MCF 10A (cell line): ENCODE results near the gene HS1BP3. TPM values are rescaled to one million over a fixed set of nuclear protein-coding genes. Genes with fewer than 3 reads are reported as not detected.
A peak's percentile ranks its signal among the peaks of the same experiment; 100 is the strongest.

Experiments used
- BruUV-seq: library from RNA; stranded (reverse); fragments of 400-500 nt; replicated peaks from 2 replicates; lab custom pipeline; 2021; lab: Mats Ljungman, UMichigan
- CTCF ChIA-PET: fragments of 300-600 bp; sonication (Branson Sonifier 250); formaldehyde crosslinking; extraction: SDS; loops from one replicate; lab custom pipeline; 2021; ENCODE audit warnings: antibody characterized with exemption, inconsistent platforms; lab: Yijun Ruan, JAX
- POLR2A ChIA-PET: fragments of 300-600, 350-650 bp; sonication (Branson Sonifier 250); formaldehyde crosslinking; extraction: SDS; loops from one replicate; lab custom pipeline; 2020; ENCODE audit warnings: antibody characterized with exemption, inconsistent platforms; lab: Yijun Ruan, JAX
- DNase-seq: peaks from one replicate; pipeline ENCODE4 v3.0.0-alpha.2; 2018; ENCODE audit not compliant: unreplicated experiment
- H3K27ac Mint-ChIP-seq: one replicate; pipeline ENCODE4 v1.8.0; 2022; ENCODE audit warnings: mild to moderate bottlenecking, low read depth, mixed read lengths; ENCODE audit not compliant: unreplicated experiment
- H3K27me3 Mint-ChIP-seq: one replicate; pipeline ENCODE4 v1.8.0; 2022; ENCODE audit warnings: mixed read lengths; ENCODE audit not compliant: insufficient read depth, unreplicated experiment
- H3K36me3 Mint-ChIP-seq: one replicate; pipeline ENCODE4 v1.8.0; 2022; ENCODE audit warnings: mild to moderate bottlenecking, moderate library complexity, mixed read lengths; ENCODE audit not compliant: insufficient read depth, unreplicated experiment
- H3K4me1 Mint-ChIP-seq: one replicate; pipeline ENCODE4 v1.8.0; 2022; ENCODE audit warnings: mixed read lengths; ENCODE audit not compliant: insufficient read depth, unreplicated experiment
- H3K4me3 Mint-ChIP-seq: one replicate; pipeline ENCODE4 v1.8.0; 2022; ENCODE audit warnings: mild to moderate bottlenecking, moderate library complexity, mixed read lengths; ENCODE audit not compliant: unreplicated experiment
- H3K9me3 Mint-ChIP-seq: one replicate; pipeline ENCODE4 v1.8.0; 2022; ENCODE audit warnings: mixed read lengths; ENCODE audit not compliant: unreplicated experiment
- intact Hi-C: fragments of 100-400 bp; cut with micrococcal nuclease; formaldehyde crosslinking; loops from 2 replicates; pipeline ENCODE4 v1.14.1; 2022
- total RNA-seq: library from RNA; stranded (reverse); gene quantifications from 2 replicates; pipeline ENCODE4 v1.2.3, GENCODE V29; 2022
- TF ChIP-seq, protein P1 (sequence below): fragments of 200-600 bp; IDR thresholded peaks from one replicate; pipeline ENCODE4 v1.8.0; 2022; ENCODE audit warnings: antibody characterized with exemption, mild to moderate bottlenecking; ENCODE audit not compliant: unreplicated experiment

HS1BP3 gene
- total RNA-seq, 1 experiment from 2014 or later: 10.0 TPM

DNA sequence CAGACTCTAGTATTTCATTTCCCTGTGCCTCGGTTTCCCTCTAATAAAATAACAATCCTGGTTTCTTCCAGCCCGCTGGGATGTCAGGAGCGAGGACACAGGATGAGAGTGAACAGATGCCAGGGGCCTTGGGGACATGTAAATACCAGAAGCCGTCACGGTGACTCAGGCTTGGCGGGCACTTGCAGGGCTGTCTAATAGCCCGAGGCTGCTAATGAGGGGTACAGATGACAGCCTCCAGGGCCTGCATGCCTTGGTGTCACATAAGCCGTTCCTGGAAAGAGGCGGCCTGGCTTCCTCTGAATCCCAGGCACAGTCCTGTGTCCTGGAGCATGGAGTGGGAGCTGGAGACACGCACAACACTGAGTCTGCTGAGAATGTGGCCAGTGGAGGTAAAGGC is 28.2 kb downstream of the HS1BP3 start:
- H3K9me3 Mint-ChIP-seq: no peaks in the 10 kb centered on the region
- BruUV-seq: no TSS peak

DNA sequence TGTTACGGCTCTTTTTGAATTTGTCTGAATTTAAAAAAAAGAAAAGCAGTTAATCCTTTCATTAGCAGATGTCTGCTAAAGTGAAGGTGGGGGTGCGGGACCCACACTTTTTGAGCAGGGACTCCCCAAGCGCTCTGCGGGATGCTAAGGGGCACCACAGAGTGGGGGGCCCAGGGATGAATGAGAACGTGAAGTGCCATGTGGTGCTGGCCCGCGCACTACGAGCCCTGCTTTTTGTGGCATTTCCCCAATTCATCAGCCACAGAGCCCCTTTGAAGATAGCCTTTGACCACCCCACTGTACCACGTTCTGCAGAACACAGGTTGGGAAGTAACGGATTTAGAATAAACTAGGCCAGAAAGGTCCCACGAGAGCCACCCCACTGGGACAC is 28.6 kb downstream of the HS1BP3 start:
- no peak for DNase-seq
- Mint-ChIP-seq H3K36me3 (peaks cover 11% of the 10 kb centered on the region), H3K27ac (no peak overlapping the region), H3K9me3 (no peaks in the 10 kb centered on the region), H3K4me3 (no peak overlapping the region), H3K27me3 (no peaks in the 10 kb centered on the region), H3K4me1 (peaks cover 17% of the 10 kb centered on the region)
- intact Hi-C loops: no loop called here
- ChIA-PET CTCF (interaction anchor here (1.2 to 1.4 kb wide), 4 partner anchors 9 to 236 kb away, joined by 3 to 9 read pairs (median 4); no protein-coding TSS in a partner anchor), POLR2A (interaction anchor here (1.6 kb wide), 1 partner anchor 178 kb away, joined by 5 read pairs; no protein-coding TSS in a partner anchor)
- BruUV-seq: no TSS peak
- TF ChIP-seq, protein P1, sequence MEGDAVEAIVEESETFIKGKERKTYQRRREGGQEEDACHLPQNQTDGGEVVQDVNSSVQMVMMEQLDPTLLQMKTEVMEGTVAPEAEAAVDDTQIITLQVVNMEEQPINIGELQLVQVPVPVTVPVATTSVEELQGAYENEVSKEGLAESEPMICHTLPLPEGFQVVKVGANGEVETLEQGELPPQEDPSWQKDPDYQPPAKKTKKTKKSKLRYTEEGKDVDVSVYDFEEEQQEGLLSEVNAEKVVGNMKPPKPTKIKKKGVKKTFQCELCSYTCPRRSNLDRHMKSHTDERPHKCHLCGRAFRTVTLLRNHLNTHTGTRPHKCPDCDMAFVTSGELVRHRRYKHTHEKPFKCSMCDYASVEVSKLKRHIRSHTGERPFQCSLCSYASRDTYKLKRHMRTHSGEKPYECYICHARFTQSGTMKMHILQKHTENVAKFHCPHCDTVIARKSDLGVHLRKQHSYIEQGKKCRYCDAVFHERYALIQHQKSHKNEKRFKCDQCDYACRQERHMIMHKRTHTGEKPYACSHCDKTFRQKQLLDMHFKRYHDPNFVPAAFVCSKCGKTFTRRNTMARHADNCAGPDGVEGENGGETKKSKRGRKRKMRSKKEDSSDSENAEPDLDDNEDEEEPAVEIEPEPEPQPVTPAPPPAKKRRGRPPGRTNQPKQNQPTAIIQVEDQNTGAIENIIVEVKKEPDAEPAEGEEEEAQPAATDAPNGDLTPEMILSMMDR: no peak

More for the DNA sequence above, 28.2 kb downstream of the HS1BP3 start:
- CTCF ChIA-PET: interaction anchor here (0.7 to 1.2 kb wide), 3 partner anchors 17 to 236 kb away, joined by 3 to 6 read pairs (median 3); partner anchors contain the start of gene HS1BP3
- H3K4me1 Mint-ChIP-seq: peaks cover 13% of the 10 kb centered on the region
- no peaks in the 10 kb centered on the region for H3K27me3 Mint-ChIP-seq
- DNase-seq: no peak
- no peak overlapping the region for H3K4me3 Mint-ChIP-seq
- TF ChIP-seq, protein P1: no peak
- H3K36me3 Mint-ChIP-seq: peaks cover 11% of the 10 kb centered on the region
- intact Hi-C loops: no loop called here
- POLR2A ChIA-PET: no interaction called here
- H3K27ac Mint-ChIP-seq: no peak overlapping the region

DNA sequence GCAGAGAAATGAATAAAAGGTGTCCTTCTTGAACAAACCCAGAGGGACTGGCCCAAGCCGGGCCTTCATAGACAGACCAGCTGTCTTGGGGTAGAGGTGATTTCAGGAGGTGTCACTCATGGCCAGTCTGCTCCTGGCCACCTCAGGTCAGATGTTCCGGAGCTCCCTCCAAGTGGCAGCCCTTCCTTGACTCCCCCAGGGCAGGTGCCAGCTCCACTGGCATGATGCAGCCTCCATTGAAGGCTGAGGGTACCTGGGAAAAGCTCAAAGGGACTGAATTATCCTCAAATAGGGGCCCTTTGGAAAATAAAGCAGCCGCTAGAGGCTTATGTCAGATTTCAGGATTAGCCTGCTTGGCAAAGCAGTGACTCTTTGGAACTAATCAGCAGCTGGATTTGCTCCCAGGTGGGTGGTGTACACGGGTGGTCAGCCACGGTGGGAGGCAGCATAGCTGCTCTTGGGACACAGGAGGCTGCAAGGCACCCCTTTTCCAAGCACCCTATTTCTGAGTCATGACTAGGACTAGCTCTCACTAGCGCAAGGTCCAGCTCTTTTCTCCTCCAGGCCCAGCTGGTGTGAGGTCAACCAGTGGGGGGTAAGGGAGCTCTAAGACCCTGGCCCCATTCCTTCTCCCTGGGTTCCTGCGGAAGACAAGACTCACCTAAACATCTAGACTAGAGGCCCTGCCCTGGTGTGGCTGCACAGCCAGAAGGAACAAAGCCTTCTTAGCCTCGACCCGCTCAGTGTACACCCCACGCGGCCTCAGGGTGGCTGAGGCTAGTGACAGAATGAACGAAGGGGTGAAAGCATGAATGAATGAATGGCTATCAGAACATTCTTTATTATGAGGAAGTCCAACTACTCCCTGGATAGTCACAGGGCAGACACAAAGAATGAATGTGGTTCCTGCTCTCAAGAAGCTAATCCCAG is 29.3 kb downstream of the HS1BP3 start:
- POLR2A ChIA-PET: interaction anchor here (1.6 kb wide), 1 partner anchor 178 kb away, joined by 5 read pairs; no protein-coding TSS in a partner anchor
- Mint-ChIP-seq H3K36me3 (peaks cover 11% of the 10 kb centered on the region), H3K4me3 (no peak overlapping the region), H3K4me1 (peaks cover 23% of the 10 kb centered on the region), H3K27me3 (no peaks in the 10 kb centered on the region), H3K27ac (peak overlapping the region; percentile 57), H3K9me3 (no peaks in the 10 kb centered on the region)
- no peak for DNase-seq
- intact Hi-C loops: no loop called here
- TF ChIP-seq, protein P1: no peak
- BruUV-seq: no TSS peak
- CTCF ChIA-PET: interaction anchor here (0.5 to 1.4 kb wide), 6 partner anchors 10 to 80 kb away, joined by 3 to 9 read pairs (median 4); no protein-coding TSS in a partner anchor
